ENCODE results near the gene PIK3CB.

PIK3CB gene

DNA sequence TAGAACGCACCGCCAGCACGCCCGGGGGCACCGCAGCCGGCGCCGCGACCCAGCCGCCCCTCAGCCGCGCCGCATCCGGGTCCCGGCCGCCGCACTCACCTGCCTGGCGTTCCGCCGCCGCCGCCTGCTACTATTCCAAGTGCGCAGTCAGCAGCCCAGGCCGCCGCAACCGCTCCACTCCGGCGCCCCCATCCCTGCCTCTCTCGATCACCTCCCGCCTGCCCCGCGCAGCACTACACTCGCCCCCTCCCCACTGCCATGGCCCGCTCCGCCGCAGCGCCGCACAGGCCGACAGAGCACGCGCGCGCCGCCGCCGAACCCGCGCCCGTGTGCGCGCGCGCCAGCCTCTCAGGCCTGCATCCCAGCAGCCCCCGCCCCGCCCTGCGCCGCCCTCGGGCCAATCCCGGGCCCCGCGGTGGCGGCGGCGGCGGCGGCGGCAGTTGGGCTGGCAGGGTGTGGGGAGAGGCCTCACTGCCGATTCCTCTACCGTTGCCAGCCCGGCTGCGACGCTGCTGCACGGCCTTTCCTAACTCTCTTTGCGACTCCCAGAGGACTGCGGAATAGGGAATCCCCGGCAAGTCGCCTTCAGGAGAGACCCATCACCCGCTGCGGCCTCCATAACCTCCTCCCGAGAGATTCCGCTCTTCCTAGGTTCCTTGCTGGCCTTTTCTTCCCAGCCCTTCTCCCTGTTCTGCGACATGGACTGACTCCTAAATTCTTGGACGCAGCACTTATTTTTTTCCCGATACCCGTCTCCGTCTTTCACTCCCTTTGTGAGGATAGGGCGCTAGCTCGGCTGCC, at the start of gene PIK3CB:
TSS of gene PIK3CB (minus strand) at position 333 of the 801 bp plus-strand sequence. CDS start 75,585 bp downstream, outside the sequence.
- TF ChIP-seq POLR2A (IDR thresholded peaks at IDR 0.05; ENCODE audit: low read length) (peak; percentile 96), GATA1 (IDR thresholded peaks at IDR 0.05; ENCODE audit: low read depth, low read length) (no peak)

GRCh38 chr3:138881233-138881632, 46.5 kb upstream of the PIK3CB start:
- DNase-seq = no peak
- TF ChIP-seq POLR2A (IDR thresholded peaks at IDR 0.05; ENCODE audit: low read length) (no peak), GATA1 (IDR thresholded peaks at IDR 0.05; ENCODE audit: low read depth, low read length) (no peak)

More for the DNA sequence above, at the start of gene PIK3CB:
- DNase-seq = peak; percentile 91 to 94

DNA sequence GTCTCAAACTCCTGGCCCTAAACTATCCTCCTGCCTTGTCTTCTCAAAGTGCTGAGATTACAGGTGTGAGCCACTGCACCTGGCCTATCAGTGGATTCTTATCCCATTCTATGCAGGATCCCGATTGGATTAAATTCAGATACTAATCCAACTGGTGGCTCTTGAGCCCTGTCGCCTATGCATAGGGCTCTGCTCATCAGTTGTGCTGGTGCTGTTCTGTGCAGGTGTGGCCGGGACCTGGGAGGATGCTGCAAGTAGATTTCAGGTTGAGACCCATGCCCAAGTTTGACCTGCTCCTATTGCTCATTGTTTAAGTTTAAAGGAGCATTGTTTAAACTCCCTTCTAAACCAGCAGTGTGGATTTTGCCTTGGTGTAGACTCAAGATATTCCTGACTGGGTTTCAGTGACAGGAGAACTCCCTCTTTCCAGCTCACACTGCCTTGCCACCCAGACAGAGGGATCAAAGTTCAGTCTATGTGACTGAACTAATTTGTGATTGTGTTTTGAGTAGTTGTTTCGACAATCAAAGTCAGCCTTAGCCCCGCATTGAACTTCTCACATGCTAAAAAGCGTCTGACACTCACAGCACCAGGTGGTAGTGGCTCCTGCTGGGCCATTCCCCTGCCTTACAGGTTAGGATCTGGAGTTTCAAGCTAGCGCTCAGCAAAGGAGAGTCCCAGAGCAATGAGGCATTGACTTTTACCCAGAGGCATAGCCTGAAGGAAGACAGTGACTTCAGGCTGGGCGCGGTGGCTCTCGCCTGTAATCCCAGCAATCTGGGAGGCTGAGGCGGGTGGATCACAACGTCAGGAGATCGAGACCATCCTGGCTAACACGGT, 45.0 kb upstream of the PIK3CB start:
- no peak for DNase-seq
- no peak for TF ChIP-seq GATA1 (IDR thresholded peaks at IDR 0.05; ENCODE audit: low read depth, low read length)
- TF ChIP-seq POLR2A (IDR thresholded peaks at IDR 0.05; ENCODE audit: low read length) = no peak

DNA sequence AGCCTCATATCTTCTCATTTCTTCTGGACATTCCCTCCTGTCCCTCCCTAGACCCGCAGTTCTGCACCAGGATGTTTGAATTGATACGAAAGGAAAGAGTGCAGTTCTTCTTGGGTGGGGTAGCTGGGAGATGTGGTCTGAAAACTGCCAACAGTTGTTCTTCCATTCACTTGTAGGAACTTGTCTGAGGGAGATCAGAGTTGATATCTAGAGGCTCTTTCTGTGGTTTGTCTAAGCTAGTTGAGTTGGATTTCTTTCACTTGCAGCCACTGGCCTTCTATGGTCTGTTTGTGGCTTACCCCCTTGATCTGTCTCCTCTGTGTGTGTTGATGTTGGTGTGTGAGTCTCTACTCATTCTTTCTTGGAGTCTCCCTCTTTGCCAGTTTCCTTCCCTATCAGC, 42.5 kb upstream of the PIK3CB start:
- DNase-seq = no peak
- TF ChIP-seq GATA1 (IDR thresholded peaks at IDR 0.05; ENCODE audit: low read depth, low read length) = no peak
- TF ChIP-seq POLR2A (IDR thresholded peaks at IDR 0.05; ENCODE audit: low read length) = no peak

GRCh38 chr3:138875754-138876664, 41.3 kb upstream of the PIK3CB start:
- DNase-seq = peak; percentile 59 to 83
- TF ChIP-seq GATA1 (IDR thresholded peaks at IDR 0.05; ENCODE audit: low read depth, low read length) (no peak), POLR2A (IDR thresholded peaks at IDR 0.05; ENCODE audit: low read length) (no peak)

DNA sequence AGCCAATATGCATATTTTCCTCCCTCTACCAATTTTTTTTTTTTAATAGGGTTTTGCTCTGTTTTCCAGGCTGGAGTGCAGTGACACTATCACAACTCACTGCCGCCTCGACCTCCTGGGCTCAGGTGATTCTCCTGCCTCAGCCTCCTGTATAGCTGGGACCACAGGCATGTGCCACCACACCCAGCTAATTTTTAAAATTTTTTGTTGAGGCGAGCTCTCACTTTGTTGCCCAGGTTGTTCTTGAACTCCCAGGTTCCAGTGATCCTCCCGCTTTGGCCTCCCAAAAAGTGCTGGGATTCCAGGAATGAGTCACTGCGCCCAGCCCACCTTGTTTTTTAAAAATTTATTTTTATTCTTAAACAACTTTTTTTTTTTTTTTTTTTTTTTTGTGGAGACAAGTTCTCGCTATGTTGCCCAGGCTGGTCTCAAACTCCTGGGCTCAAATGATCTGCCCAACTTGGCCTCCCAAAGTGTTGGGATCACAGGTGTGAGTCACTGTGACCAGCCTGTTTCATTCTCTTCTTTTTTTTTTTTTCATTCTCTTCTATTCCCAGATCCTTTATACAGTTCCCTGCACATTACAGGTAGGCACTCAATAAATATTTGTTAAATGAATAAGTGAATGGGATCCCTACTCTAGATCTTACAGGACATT, 40.5 kb upstream of the PIK3CB start:
- TF ChIP-seq GATA1 (IDR thresholded peaks at IDR 0.05; ENCODE audit: low read depth, low read length) (no peak), POLR2A (IDR thresholded peaks at IDR 0.05; ENCODE audit: low read length) (no peak)
- DNase-seq = no peak

DNA sequence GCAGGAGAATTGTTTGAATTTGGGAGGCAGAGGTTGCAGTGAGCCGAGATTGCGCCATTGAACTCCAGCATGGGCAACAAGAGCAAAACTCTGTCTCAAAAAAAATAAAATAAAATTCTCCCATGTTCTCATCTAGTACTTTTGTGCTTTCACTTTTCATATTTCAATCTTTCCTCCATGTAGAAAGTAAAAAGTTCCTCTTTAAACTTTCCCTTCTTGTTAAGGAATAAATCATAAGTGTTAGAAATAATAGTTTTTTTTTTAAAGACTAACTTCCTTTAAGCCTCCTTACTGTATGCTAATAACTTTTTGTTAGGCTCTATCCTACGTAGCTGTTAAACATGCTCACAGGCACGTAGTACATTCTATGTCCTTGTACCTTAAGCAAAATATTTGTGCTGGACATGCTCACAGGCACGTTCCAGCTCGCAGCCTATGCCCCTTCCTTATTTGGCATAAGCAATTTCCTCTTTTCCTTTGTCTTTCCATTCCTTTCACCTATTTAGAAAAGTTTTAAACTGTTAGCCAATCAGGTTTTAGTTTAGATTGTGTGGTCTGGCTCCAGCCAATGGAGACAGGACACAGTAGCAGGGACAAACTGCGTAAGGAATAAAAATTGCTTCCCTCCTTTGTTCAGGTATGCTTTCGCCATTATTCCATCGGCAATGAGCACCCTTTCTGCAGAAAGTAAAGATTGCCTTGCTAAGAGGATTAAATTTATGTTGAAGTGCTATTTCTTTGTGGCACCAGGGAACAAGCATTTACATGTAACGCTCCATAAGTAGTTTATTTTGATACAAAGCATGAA, 38.9 kb upstream of the PIK3CB start:
- no peak for DNase-seq
- no peak for TF ChIP-seq POLR2A (IDR thresholded peaks at IDR 0.05; ENCODE audit: low read length)
- no peak for TF ChIP-seq GATA1 (IDR thresholded peaks at IDR 0.05; ENCODE audit: low read depth, low read length)

DNA sequence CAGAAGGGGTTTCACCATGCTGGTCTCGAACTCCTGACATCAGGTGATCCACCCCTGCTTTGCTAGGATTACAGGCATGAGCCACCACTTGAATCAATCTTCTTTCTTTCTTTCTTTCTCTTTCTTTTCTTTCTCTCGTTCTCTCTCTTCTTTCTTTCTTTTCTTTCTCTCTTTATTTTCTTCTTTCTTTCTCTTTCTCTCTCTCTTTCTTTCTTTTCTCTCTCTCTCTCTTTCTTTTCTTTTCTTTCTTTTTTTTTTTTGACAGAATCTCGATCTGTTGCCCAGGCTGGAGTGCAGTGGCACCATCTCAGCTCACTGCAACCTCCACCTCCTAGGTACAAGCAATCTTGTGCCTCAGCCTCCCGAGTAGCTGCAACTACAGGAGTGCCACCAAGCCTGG, 37.9 kb upstream of the PIK3CB start:
- TF ChIP-seq POLR2A (IDR thresholded peaks at IDR 0.05; ENCODE audit: low read length) = no peak
- no peak for TF ChIP-seq GATA1 (IDR thresholded peaks at IDR 0.05; ENCODE audit: low read depth, low read length)
- DNase-seq = no peak

- no peak for DNase-seq
- TF ChIP-seq POLR2A (IDR thresholded peaks at IDR 0.05; ENCODE audit: low read length) (no peak), GATA1 (IDR thresholded peaks at IDR 0.05; ENCODE audit: low read depth, low read length) (no peak)
Observed at GRCh38 chr3:138867996-138868395, 33.3 kb upstream of the PIK3CB start.

DNA sequence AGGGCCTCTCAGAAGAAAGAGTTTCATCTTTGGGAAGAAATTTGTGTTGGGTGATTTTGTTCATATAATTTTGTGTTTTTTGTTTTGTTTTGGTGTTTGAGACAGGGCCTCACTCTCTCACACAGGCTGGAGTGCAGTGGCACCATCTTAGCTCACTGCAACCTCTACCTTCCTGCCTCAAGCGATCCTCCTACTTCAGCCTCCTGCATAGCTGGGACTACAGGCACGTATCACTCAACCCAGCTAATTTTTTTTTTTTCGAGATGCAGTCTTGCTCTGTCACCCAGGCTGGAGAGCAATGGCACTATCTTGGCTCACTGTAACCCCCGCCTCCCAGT, 29.0 kb upstream of the PIK3CB start:
- no peak for DNase-seq
- TF ChIP-seq POLR2A (IDR thresholded peaks at IDR 0.05; ENCODE audit: low read length) (no peak), GATA1 (IDR thresholded peaks at IDR 0.05; ENCODE audit: low read depth, low read length) (no peak)

DNA sequence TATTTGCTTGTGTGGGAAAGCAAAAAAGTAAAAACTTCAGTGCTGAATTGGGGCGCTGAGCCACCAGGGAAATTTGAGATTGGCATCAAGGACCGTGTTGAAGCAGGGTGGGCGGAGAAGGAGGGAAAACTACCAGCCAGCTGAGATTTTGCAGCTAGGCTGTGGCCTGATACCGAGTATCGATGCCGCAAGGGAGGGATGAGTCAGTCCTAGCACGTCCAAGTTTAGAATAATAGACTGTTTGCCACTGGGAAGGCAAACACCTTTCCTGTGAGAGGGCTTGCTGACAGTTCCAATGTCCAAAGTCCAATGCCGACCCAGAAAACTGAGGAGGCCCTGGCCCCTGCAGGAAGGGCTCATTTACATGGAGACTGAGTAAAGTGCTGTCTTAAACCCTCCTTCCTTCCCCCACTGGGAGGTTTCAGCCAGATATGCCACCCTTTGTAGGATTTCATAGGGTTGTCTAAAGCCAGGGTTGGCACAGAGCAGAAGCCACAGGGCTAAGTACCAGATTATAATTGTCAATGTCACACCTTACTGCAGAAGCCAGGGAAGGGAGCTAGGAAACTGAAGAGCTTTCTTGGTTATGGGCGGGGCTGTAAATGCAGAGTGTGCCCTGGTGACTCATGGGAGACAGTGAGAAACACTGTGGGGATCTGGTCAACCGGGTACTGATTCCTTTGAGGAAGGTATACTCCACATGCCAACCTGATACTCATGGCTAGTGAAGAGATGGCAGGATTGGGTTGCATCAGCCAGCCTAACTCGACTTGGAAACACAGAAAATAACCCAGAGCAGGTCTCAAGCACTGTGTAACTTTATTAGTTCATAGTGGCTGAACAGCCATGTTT, 28.4 kb upstream of the PIK3CB start:
- peak in 1 of 2 experiments; percentile 34 for DNase-seq
- TF ChIP-seq GATA1 (IDR thresholded peaks at IDR 0.05; ENCODE audit: low read depth, low read length) = no peak
- TF ChIP-seq POLR2A (IDR thresholded peaks at IDR 0.05; ENCODE audit: low read length) = no peak

GRCh38 chr3:138862531-138862923, 27.8 kb upstream of the PIK3CB start:
- TF ChIP-seq GATA1 (IDR thresholded peaks at IDR 0.05; ENCODE audit: low read depth, low read length) (no peak), POLR2A (IDR thresholded peaks at IDR 0.05; ENCODE audit: low read length) (no peak)
- no peak for DNase-seq
